NCI-H2196 (cell line): ENCODE data around the gene PXK.
"Not testable (repeated sequence)": the region's sequence is repeated elsewhere in the genome, so short reads cannot be mapped to it uniquely, and the experiment has no call there.

Experiments used
- DNase-seq: peaks from one replicate; lab custom pipeline; 2025; ENCODE audit not compliant: unreplicated experiment; lab: John Stamatoyannopoulos, UW

PXK gene

DNA sequence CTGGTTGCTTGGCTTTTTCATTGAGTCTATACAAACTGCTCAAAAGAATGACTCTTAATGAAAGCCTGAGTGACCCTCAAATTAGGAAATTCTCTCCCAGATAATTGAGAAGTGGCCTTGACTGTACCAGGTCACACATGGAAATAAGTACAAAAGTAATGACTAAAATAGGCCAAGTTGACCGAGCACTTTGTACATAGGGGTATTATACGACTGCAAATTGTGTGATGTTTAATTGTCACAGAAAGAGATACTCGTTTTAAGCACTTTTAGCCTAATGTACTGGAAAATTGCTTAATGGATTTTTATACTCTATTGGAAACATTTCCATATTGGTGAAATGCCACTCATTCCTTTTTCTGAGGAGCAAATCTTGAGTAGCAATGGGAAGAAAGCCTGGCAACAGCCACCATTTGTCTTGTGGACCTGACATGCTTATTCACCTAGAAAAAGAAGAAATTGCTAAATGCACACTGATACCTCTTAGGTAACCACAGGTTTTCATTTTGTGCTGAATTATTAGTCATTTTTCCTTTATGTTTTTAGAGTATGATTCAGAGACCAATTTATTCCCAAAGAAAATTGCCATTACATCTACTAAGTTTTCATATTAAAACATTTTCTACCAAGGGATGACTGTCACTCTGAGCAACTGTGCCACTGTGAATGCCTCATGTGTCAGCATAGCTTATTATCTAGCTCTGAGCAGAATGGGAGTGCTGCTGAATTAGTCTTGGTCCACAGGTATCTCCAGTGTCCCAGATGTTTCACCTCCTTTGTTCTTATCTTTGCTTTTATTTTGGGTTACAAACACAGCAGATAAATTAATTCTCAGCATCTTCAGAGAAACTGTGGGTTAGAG lies 8.9 kb upstream of the PXK start:
- no peak for DNase-seq

DNA sequence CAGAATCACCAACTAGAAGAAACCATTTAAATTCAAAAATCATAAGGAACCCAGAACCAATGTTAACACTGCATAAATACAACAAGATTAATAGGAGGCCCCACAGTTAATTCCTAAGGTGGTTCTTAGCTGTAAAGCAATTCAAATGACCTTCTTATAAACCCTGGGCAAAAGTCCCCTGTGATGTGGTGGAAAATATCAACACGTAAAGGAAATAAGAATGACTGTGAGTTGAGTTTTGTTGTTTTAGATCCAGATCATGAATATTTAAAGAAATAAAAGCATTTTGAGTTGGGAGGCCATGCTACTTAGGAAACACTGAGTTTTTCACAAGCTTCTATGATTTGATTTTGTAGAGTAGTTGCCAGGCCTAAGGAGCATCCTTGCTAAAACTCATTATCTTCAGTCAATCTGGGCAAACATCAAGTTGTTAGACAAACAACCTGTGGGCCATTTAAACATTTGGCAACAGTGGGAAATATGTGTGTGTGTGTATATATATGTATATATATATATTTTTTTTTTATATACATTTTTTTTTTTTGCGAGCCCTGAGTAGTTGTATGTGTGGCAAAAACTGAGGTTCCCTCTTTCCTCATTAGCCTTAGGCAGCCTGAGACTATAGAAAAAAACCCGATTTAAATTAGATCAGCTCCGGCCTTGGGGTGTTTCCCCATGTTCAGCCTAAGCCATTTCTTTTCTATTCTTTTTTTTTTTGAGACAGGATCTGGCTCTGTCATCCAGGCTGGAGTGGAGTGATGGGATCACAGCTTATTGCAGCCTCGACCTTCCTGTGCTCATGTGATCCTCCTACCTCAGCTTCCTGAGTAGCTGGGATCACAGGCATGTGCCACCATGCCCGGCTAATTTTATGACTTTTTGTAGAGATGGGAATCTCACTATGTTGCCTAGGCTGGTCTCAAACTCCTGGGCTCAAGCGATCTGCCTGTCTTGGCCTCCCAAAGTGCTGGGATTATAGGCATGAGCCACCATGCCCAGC lies 8.0 kb upstream of the PXK start:
- DNase-seq: no peak

- DNase-seq: no peak
These were observed 7.1 kb upstream of the PXK start for GRCh38 chr3:58325525-58325992.

- DNase-seq: no peak
These were observed 6.3 kb upstream of the PXK start for GRCh38 chr3:58326267-58326900.

- no peak for DNase-seq
These were observed 3.4 kb upstream of the PXK start for GRCh38 chr3:58329150-58329921.

DNA sequence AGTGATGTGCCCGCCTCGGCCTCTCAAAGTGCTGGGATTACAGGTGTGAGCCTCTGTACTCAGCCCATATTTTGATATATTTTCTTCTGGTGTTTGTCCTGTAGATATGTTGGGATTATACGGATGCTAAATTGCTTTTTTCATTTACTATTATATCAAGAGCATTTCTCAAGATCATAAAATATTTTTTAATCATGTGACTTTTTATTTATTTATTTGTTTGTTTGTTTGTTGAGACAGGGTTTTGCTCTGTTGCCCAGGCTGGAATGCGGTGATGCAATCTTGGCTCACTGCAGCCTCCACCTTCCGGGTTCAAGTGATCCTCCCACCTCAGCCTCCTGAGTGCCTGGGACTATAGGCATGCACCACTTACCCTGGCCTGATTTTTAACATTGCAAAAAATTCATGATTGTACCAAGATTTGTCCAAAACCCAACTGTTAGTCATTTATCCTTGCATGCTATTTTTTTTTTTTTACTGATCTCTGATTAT lies 2.7 kb upstream of the PXK start:
- DNase-seq: no peak

DNA sequence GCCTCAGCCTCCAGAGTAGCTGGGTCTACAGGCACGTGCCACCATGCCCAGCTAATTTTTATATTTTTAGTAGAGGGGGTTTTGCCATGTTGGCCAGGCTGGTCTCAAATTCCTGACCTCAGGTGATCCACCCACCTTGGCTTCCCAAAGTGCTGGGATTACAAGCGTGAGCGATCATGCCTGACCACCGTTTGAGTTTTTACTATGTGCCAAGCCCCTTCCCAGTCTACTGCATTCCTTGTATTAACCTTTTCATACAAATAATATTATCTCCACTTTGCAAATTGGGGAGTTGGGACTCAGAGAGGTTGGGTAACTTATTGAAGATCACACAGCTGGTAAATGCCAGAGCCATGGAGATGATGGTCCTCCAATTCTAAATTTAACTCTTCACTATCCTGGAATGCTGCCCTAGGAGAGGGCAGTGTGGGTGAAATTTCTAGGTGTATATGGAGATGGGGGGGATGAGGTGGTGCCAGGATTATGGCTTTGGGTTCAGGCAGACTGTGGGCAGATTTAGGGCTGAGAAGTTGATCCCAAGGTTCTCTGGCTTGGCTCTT lies 1.0 kb upstream of the PXK start:
- no peak for DNase-seq

- no peak for DNase-seq
These were observed 717 bp downstream of the PXK start for GRCh38 chr3:58333206-58334012.

DNA sequence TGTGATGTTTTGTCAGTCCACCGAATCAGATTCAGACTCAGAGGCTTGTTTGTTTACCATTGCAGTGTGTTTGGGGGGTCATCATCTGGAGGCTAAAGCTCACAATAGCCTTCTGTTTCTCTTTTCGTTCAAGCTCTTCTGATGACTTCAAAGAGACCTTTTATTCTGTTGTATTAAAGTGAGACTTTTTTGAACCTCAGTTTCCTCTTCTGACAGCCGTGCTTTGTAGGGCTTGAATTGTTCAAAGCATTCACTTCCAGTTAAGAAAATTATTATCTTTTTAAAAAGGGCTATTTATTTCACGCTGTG lies 1.3 kb downstream of the PXK start:
- DNase-seq: no peak

DNA sequence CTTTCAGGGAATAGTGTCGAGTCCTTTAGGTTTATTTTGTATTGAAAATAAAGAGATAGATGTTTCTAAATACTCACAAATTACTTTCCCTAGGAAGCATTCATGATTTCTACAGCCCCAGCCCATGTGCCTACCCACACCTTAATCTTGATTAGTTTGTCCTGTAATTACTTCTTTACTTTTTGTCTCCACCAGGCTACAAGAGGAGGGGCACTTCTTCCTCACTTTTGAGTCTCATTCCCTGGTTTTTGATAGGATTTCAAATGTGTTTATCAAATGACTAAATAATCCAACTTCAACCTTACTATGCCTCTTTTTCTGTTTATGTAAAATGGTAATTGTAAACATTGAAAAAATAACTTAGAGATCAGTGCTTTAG lies 1.8 kb downstream of the PXK start:
- no peak for DNase-seq

DNA sequence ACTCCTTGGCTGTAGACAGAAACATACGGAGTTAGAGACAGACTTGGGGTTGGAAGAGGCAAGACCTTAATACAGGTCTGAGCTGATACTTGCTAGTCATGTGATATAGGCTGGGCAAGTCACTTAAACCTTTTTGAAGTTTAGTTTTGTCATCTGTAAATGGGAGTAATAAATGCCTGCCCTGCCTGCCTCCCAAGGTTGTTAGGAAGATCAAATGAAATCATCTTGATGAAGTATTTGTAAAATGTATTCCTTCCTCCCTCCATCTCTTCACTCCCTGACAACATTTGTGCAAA lies 2.9 kb downstream of the PXK start:
- DNase-seq: no peak

DNA sequence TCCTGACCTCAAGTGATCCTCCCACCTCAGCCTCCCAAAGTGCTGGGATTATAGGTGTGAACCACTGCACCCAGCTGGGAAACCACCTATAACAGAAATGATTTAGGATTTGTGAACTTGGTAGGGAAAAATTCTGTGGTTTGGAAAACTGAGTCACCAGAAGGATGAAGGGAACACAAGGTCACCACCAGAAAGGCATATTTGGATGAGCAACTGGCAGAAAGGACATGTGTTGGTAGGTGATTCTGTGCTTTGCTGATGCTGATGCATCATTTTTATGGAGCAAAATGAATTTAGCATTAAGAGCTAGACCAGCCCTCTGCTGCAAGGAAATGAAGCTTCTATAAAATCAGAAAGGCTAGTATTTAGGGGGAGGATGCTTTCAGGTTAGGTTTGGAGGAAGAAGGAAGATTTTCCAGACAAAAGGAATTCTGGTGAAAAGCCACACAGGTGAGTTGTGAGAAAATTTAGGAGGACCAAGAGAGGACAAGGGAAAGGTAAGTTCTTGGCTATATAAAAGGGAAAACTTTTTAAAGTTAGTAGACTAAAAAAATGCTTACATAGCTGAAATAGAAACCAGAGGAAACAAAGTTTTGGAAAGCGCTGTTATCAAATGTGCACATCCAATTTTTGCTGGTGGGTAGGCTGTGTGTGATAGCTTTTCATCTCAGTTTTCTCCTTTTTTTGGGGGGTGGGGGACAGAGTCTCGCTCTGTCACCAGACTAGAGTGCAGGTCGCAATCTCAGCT lies 3.6 kb downstream of the PXK start:
- DNase-seq: no peak

GRCh38 chr3:58337190-58337589 lies 4.5 kb downstream of the PXK start:
- DNase-seq: no peak

- DNase-seq: not testable (repeated sequence)
These were observed 6.5 kb downstream of the PXK start for GRCh38 chr3:58339146-58339545.

- DNase-seq: no peak
These were observed 8.0 kb downstream of the PXK start for GRCh38 chr3:58340594-58341244.

GRCh38 chr3:58341376-58341775 lies 8.7 kb downstream of the PXK start:
- DNase-seq: no peak

DNA sequence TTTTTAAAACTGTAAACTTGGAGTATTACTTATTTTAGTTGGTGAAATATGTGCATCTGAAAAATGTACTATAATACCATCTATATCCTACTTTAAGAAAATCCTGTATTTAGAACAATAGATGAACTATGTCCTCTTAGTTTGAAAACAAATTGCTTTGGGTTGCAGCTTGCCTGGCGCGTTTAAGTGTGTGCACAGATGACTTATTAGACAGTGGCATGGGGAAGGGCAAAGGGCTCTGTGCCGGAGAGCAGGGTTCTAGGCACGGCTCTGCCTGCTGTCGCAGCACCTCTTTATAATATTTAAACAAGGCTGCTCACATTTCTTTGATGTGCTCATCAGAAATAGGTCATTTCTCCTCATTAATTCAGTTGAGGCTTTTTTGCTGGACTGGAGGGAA lies 10.0 kb downstream of the PXK start:
- DNase-seq: no peak

GRCh38 chr3:58345457-58345856 lies 12.8 kb downstream of the PXK start:
- DNase-seq: no peak
